Measurements from ENCODE around the gene ST14.
A peak's percentile ranks its signal among the peaks of the same experiment; 100 is the strongest.

ST14 gene

DNA sequence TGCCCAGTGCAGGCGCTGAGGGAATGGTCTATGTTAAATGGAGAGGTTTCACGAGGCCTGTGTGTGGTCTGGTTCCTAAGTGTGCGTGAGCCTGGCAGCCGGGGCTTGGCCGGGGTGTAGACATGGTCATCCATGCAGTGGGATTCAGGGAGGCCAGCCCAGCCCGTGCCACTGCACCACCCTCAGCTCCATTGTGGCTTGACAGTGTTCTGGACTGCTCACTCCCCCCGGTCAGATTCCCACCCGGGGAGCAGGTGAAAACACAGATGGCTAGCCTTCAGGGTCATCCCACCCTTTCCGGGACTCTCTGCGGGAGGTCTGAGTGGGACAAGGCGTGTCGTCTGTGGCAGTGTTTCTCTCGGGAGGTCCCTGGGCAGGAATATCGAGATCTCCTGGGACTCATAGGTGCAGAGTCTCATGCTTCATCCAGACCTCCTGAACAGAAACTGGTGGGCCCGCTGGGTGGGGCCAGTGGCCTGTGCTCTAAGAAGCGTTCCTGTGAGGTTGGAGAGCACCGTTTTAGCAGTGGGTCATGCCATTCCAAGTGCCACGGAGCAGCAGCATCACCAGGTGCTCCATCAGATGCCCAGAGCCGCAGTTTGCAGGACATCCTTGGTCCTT lies 52.3 kb downstream of the ST14 start:
- DNase-seq, result peak in 1 of 2 donors; percentile 55
- H3K27me3 ChIP-seq, result peaks cover 0 to 18% of the 10 kb centered on the region in 2 donors
- H3K4me1 ChIP-seq, result peaks cover 0 to 7% (median 2%) of the 10 kb centered on the region in 4 donors
- no peak overlapping the region for H3K27ac ChIP-seq
- no peak overlapping the region for H3K4me3 ChIP-seq
- intact Hi-C loops (cut with DNase I; ENCODE audit: low total_unique reads), result loop anchor here (5.0 to 10.0 kb wide), 3 partner anchors 173 to 713 kb away; partner anchors contain the start of gene ADAMTS8
- no peaks in the 10 kb centered on the region for H3K9me3 ChIP-seq
- no peak for TF ChIP-seq CTCF (IDR thresholded peaks at IDR 0.05)
- H3K36me3 ChIP-seq, result peaks cover 0 to 5% (median 0%) of the 10 kb centered on the region in 3 donors

GRCh38 chr11:130212431-130212961 lies 52.9 kb downstream of the ST14 start:
- intact Hi-C loops (cut with DNase I; ENCODE audit: low total_unique reads), result loop anchor here (5.0 to 10.0 kb wide), 3 partner anchors 172 to 712 kb away; partner anchors contain the start of gene ADAMTS8
- Histone ChIP-seq H3K36me3 (peaks cover 0 to 5% (median 0%) of the 10 kb centered on the region in 3 donors), H3K27ac (no peak overlapping the region), H3K4me1 (peaks cover 0 to 7% (median 2%) of the 10 kb centered on the region in 4 donors), H3K27me3 (peaks cover 0 to 19% of the 10 kb centered on the region in 2 donors), H3K9me3 (no peaks in the 10 kb centered on the region), H3K4me3 (no peak overlapping the region)
- DNase-seq, result peak in 1 of 2 donors; percentile 58
- TF ChIP-seq CTCF (IDR thresholded peaks at IDR 0.05), result no peak

DNA sequence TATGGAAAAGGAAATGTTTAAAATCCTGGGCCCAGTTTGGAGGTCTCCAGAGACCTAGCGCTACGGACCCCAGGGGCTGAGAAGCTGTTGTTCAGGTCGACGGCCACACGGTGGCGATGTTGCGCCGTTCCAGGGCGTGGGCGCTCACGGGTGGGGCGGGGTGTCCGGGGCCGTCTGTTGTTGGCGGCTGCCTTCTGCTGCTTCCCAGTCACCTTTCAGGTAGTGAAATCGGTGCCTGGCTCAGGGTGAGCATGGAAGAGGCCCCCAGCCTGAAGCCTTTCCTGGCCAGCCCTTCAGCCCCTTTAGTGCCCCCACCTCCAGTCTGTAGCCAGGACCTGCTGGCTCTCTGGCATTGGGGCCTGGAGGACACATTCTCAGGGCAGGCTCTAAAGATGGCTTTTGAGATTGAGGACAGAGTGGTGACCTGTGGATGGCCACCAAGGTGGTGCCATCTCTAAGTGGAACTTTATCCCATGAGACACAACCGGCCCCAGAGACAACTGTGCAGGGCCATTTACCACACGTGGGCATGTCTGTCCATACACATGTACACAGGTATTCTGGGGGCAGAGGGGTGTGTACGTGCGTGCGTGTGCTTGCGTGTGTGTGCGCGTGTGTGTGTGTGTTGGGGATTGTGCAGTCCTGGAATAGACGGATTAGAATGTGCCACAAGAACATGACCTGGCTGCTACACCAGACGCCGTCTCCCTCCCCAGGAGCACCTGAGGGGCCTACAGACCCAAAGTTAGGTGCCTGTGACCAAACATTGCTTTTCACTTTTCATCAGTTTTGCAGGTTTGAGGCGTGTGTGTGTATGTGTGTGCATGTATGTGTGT lies 53.8 kb downstream of the ST14 start:
- H3K36me3 ChIP-seq, result peaks cover 0 to 2% (median 0%) of the 10 kb centered on the region in 3 donors
- H3K4me3 ChIP-seq, result no peak overlapping the region
- intact Hi-C loops (cut with DNase I; ENCODE audit: low total_unique reads), result loop anchor here (5.0 to 10.0 kb wide), 3 partner anchors 171 to 711 kb away; partner anchors contain the start of gene ADAMTS8
- peaks cover 0 to 19% of the 10 kb centered on the region in 2 donors for H3K27me3 ChIP-seq
- TF ChIP-seq CTCF (IDR thresholded peaks at IDR 0.05), result peak; percentile 78 to 94
- H3K4me1 ChIP-seq, result peaks cover 0 to 7% (median 2%) of the 10 kb centered on the region in 4 donors
- no peak overlapping the region for H3K27ac ChIP-seq
- H3K9me3 ChIP-seq, result no peaks in the 10 kb centered on the region
- DNase-seq, result peak in 1 of 2 donors; percentile 64

- TF ChIP-seq CTCF (IDR thresholded peaks at IDR 0.05), result no peak
- intact Hi-C loops (cut with DNase I; ENCODE audit: low total_unique reads), result loop anchor here (5.0 to 10.0 kb wide), 3 partner anchors 171 to 711 kb away; partner anchors contain the start of gene ADAMTS8
- Histone ChIP-seq H3K9me3 (no peaks in the 10 kb centered on the region), H3K27me3 (peaks cover 0 to 19% of the 10 kb centered on the region in 2 donors), H3K4me3 (no peak overlapping the region), H3K27ac (no peak overlapping the region), H3K4me1 (peaks cover 0 to 7% (median 2%) of the 10 kb centered on the region in 4 donors), H3K36me3 (no peaks in the 10 kb centered on the region)
- no peak for DNase-seq
Observed at GRCh38 chr11:130213979-130214281, 54.3 kb downstream of the ST14 start.

DNA sequence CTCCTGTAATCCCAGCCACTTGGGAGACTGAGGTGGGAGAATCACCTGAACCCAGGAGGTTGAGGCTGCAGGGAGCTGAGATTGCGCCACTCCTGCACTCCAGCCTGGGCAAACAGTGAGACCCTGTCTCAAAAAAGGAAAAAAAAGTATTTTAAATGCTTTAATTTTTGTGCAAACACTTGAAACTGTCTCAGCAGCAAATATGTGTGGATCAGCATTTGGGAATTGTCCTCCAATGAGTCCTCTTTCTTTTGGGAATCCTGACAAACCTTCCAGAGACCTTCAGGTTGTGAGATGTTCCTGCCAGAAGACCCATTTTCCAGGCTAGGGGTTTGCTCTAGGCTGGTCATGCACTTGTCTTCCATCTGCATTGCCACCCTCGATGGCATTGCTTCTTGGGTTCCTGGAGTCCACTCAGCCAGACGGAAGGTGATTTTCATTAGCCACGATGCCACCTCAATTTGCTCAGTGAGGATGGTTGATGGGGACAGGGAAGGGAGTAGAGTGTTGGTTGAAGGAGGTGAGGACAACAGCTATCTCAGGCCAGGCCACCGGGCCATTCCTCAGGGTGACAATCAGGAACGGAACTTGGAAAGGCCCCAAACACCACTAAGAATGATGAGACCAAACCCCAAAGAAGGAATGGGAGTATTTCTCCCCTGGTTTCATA lies 55.4 kb downstream of the ST14 start:
- Histone ChIP-seq H3K4me3 (no peak overlapping the region), H3K36me3 (no peaks in the 10 kb centered on the region), H3K9me3 (no peaks in the 10 kb centered on the region), H3K4me1 (peaks cover 0 to 7% (median 2%) of the 10 kb centered on the region in 4 donors), H3K27me3 (peaks cover 0 to 19% of the 10 kb centered on the region in 2 donors), H3K27ac (no peak overlapping the region)
- no peak for TF ChIP-seq CTCF (IDR thresholded peaks at IDR 0.05)
- intact Hi-C loops (cut with DNase I; ENCODE audit: low total_unique reads), result loop anchor here (5.0 to 10.0 kb wide), 3 partner anchors 170 to 710 kb away; partner anchors contain the start of gene ADAMTS8
- no peak for DNase-seq
